Bladder microvascular endothelial cell (primary cell): Measurements from ENCODE around the gene TLL2. TPM values are rescaled to one million over a fixed set of nuclear protein-coding genes. Genes with fewer than 3 reads are reported as not detected.

Source experiments
- total RNA-seq: library from RNA; depleted of rRNA; stranded (reverse); fragments of >200 nt; gene quantifications from 2 replicates; pipeline ENCODE4 v1.2.3, GENCODE V29; 2014

Gene TLL2
- 0.06 TPM in 1 of 2 replicates, not detected in the other for total RNA-seq

DNA sequence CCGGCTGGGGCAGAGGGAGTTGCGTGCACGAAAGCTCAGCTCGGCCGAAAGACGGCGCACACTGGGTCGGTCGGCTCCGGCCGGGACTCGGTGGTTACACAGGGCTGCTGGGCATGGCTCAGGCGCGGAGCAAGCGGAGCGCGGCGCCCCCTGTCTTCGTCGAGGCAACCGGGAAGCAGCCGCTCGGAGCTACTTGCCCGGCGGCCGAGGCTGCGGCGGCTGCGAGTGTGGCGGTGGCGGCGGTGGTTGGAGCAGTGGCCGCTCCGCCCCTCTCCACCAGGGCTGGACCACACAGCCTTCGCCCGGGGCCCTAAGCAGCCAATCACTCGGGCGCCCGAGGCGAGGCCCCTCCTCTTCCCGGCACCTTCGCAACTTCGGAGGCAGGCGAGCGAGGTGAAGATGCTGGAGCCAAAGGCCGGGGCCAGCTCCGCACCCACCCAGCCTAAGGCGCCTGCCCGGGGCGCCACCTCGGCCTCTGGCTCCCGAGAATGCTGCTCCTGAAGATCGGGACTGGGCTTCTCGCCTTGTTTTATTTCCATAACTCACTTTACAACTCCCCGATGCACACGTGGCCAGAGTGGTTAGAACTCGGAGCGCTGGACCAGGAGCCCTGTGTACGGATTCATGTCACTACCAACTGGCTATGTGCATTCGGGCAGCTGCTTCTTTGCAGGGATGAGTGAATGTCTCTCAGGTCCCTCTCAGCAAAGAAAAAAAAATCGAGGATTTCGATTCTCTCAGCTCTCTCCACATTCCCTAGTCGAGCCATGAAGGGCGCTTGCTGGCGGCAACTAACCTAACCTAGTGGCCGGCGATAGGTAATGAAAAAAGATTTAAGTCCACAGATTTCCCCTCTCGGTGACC is at the start of gene TLL2:
TLL2 (minus strand) TSS at position 229 of the 864 bp plus-strand sequence. CDS start 241 bp downstream, outside the sequence.

DNA sequence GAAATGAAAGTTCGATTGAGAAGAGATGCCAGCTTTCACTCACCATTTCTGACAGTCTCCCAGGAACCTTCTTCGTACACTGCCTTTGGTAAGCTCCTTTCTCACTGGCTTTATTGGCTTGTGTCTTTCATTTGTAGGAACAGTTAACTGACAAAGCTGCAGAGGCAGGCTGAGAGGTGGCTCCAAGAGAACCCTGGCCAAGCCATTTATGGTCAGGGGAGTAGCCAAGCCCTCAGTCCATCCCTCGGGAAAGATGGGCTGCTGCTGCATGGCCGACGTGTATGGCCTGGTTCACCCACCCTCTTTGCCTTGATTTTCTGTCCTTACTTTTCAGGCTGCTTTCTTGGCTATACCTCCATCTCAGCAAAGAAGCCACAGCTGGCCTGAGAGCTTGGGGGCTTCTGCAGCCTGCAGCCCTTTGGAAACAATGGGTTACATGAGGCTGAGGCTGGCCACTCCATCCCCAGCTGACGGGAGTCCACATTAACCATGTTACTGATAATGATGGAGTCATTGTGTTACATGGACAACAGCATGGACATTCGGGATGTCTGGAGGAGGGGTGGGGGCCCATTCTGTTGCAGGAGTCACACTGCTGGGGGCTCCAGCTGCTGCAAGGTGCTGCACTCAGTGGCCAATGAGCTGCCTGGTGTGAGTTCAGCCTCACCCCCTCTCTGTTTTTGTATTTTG is 154.7 kb downstream of the TLL2 start, which contains the start of gene OPALIN:
OPALIN (minus strand) TSS at position 152 of the 690 bp plus-strand sequence; CDS start at position 46, 106 bp downstream.

Other genes starting within 250 kb of the TLL2 start
- not detected in 2 replicates for gene BLNK, start 242.4 kb downstream of the TLL2 start, total RNA-seq
- not detected in 2 replicates for gene DNTT, start 209.5 kb downstream of the TLL2 start, total RNA-seq
- gene OPALIN, start 154.9 kb downstream of the TLL2 start, total RNA-seq = not detected in 2 replicates
- gene TM9SF3, start 73.1 kb upstream of the TLL2 start, total RNA-seq = 62.7 and 119 TPM in 2 replicates
- gene PIK3AP1, start 206.6 kb upstream of the TLL2 start, total RNA-seq = 0.13 TPM in 1 of 2 replicates, not detected in the other